ENCODE data around the gene CSNK1G1.
"Not testable (repeated sequence)": the region's sequence is repeated elsewhere in the genome, so short reads cannot be mapped to it uniquely, and the experiment has no call there.

CSNK1G1 gene

GRCh38 chr15:64354688-64355344 is 1.2 kb downstream of the CSNK1G1 start:
- H3K9me3 ChIP-seq, result no peaks in the 10 kb centered on the region
- H3K9ac ChIP-seq, result peak overlapping the region; percentile 90
- H3K27ac ChIP-seq, result peak overlapping the region; percentile 78
- H4K20me1 ChIP-seq, result 0 out of 2 replicates have a peak, but pooled peaks cover 6% of the 10 kb centered on the region
- H3K4me1 ChIP-seq, result peaks cover 23% of the 10 kb centered on the region
- H3K27me3 ChIP-seq, result no peaks in the 10 kb centered on the region
- no peak for TF ChIP-seq Cebpa-rat (IDR thresholded peaks at IDR 0.05)
- peak overlapping the region; percentile 93 for H3K4me3 ChIP-seq
- H3K4me2 ChIP-seq, result peak overlapping the region; percentile 87
- H3K36me3 ChIP-seq, result peaks cover 9% of the 10 kb centered on the region; the same call in 1 of the 2 replicates

GRCh38 chr15:64351265-64351664 is 4.7 kb downstream of the CSNK1G1 start:
- H3K4me2 ChIP-seq, result no peak overlapping the region
- H3K27ac ChIP-seq, result no peak overlapping the region
- no peaks in the 10 kb centered on the region for H3K27me3 ChIP-seq
- H3K4me3 ChIP-seq, result no peak overlapping the region
- no peak for TF ChIP-seq Cebpa-rat (IDR thresholded peaks at IDR 0.05)
- H3K9ac ChIP-seq, result no peak overlapping the region
- H3K36me3 ChIP-seq, result peaks cover 28% of the 10 kb centered on the region
- H3K9me3 ChIP-seq, result no peaks in the 10 kb centered on the region
- peaks cover 30% of the 10 kb centered on the region; the same call in 1 of the 2 replicates for H4K20me1 ChIP-seq
- peaks cover 11% of the 10 kb centered on the region for H3K4me1 ChIP-seq

GRCh38 chr15:64349375-64349774 is 6.6 kb downstream of the CSNK1G1 start:
- H3K4me3 ChIP-seq, result no peak overlapping the region
- peaks cover 30% of the 10 kb centered on the region; the same call in 1 of the 2 replicates for H4K20me1 ChIP-seq
- H3K27me3 ChIP-seq, result no peaks in the 10 kb centered on the region
- no peak overlapping the region for H3K4me2 ChIP-seq
- H3K4me1 ChIP-seq, result peaks cover 2% of the 10 kb centered on the region
- H3K9me3 ChIP-seq, result no peaks in the 10 kb centered on the region
- peaks cover 28% of the 10 kb centered on the region for H3K36me3 ChIP-seq
- no peak for TF ChIP-seq Cebpa-rat (IDR thresholded peaks at IDR 0.05)
- H3K9ac ChIP-seq, result no peak overlapping the region
- no peak overlapping the region for H3K27ac ChIP-seq

GRCh38 chr15:64348455-64348854 is 7.5 kb downstream of the CSNK1G1 start:
- peaks cover 28% of the 10 kb centered on the region for H3K36me3 ChIP-seq
- H4K20me1 ChIP-seq, result peaks cover 30% of the 10 kb centered on the region; the same call in 1 of the 2 replicates
- H3K4me2 ChIP-seq, result no peak overlapping the region
- no peaks in the 10 kb centered on the region for H3K9me3 ChIP-seq
- no peaks in the 10 kb centered on the region for H3K27me3 ChIP-seq
- no peaks in the 10 kb centered on the region for H3K4me1 ChIP-seq
- no peak overlapping the region for H3K4me3 ChIP-seq
- H3K9ac ChIP-seq, result no peak overlapping the region
- TF ChIP-seq Cebpa-rat (IDR thresholded peaks at IDR 0.05), result no peak
- no peak overlapping the region for H3K27ac ChIP-seq

GRCh38 chr15:64346242-64346641 is 9.7 kb downstream of the CSNK1G1 start:
- not testable (repeated sequence) for H3K4me1 ChIP-seq, H3K9ac ChIP-seq
- H4K20me1 ChIP-seq, result peaks cover 24% of the 10 kb centered on the region; the same call in 1 of the 2 replicates

GRCh38 chr15:64344651-64345294 is 11.2 kb downstream of the CSNK1G1 start:
- peaks cover 23% of the 10 kb centered on the region; the same call in 1 of the 2 replicates for H4K20me1 ChIP-seq
- no peak overlapping the region for H3K4me2 ChIP-seq
- H3K4me3 ChIP-seq, result no peak overlapping the region
- no peak overlapping the region for H3K27ac ChIP-seq
- H3K4me1 ChIP-seq, result no peaks in the 10 kb centered on the region
- H3K27me3 ChIP-seq, result no peaks in the 10 kb centered on the region
- H3K9me3 ChIP-seq, result no peaks in the 10 kb centered on the region
- peaks cover 48% of the 10 kb centered on the region for H3K36me3 ChIP-seq
- no peak for TF ChIP-seq Cebpa-rat (IDR thresholded peaks at IDR 0.05)
- H3K9ac ChIP-seq, result no peak overlapping the region

More at GRCh38 chr15:64346242-64346641, 9.7 kb downstream of the CSNK1G1 start:
- not testable (repeated sequence) for H3K9me3 ChIP-seq, H3K27me3 ChIP-seq, H3K4me2 ChIP-seq, H3K27ac ChIP-seq, H3K4me3 ChIP-seq
- peaks cover 43% of the 10 kb centered on the region for H3K36me3 ChIP-seq

GRCh38 chr15:64343841-64344240 is 12.1 kb downstream of the CSNK1G1 start:
- no peak overlapping the region for H3K4me2 ChIP-seq
- no peak overlapping the region for H3K27ac ChIP-seq
- no peak for TF ChIP-seq Cebpa-rat (IDR thresholded peaks at IDR 0.05)
- H3K9ac ChIP-seq, result no peak overlapping the region
- H3K36me3 ChIP-seq, result peaks cover 42% of the 10 kb centered on the region
- H3K27me3 ChIP-seq, result no peaks in the 10 kb centered on the region
- H3K4me1 ChIP-seq, result no peaks in the 10 kb centered on the region
- H3K4me3 ChIP-seq, result no peak overlapping the region
- H4K20me1 ChIP-seq, result peaks cover 14% of the 10 kb centered on the region; the same call in 1 of the 2 replicates
- no peaks in the 10 kb centered on the region for H3K9me3 ChIP-seq

GRCh38 chr15:64343222-64343621 is 12.8 kb downstream of the CSNK1G1 start:
- Histone ChIP-seq H4K20me1 (peaks cover 8% of the 10 kb centered on the region; the same call in 1 of the 2 replicates), H3K4me3 (no peak overlapping the region)

GRCh38 chr15:64341961-64342360 is 14.0 kb downstream of the CSNK1G1 start:
- Histone ChIP-seq H4K20me1 (no peaks in the 10 kb centered on the region), H3K27me3 (no peaks in the 10 kb centered on the region), H3K4me3 (no peak overlapping the region), H3K36me3 (peaks cover 26% of the 10 kb centered on the region), H3K27ac (no peak overlapping the region), H3K9ac (no peak overlapping the region), H3K4me1 (no peaks in the 10 kb centered on the region), H3K9me3 (no peaks in the 10 kb centered on the region), H3K4me2 (no peak overlapping the region)
- no peak for TF ChIP-seq Cebpa-rat (IDR thresholded peaks at IDR 0.05)

More at GRCh38 chr15:64343222-64343621, 12.8 kb downstream of the CSNK1G1 start:
- Histone ChIP-seq H3K27ac (no peak overlapping the region), H3K36me3 (peaks cover 38% of the 10 kb centered on the region), H3K27me3 (no peaks in the 10 kb centered on the region), H3K4me2 (no peak overlapping the region), H3K4me1 (no peaks in the 10 kb centered on the region), H3K9me3 (no peaks in the 10 kb centered on the region), H3K9ac (no peak overlapping the region)
- TF ChIP-seq Cebpa-rat (IDR thresholded peaks at IDR 0.05), result no peak

GRCh38 chr15:64340355-64340754 is 15.6 kb downstream of the CSNK1G1 start:
- H3K27ac ChIP-seq, result no peak overlapping the region
- H3K27me3 ChIP-seq, result no peaks in the 10 kb centered on the region
- no peaks in the 10 kb centered on the region for H3K4me1 ChIP-seq
- H4K20me1 ChIP-seq, result no peaks in the 10 kb centered on the region
- H3K9me3 ChIP-seq, result no peaks in the 10 kb centered on the region
- no peak overlapping the region for H3K4me2 ChIP-seq
- TF ChIP-seq Cebpa-rat (IDR thresholded peaks at IDR 0.05), result no peak
- H3K36me3 ChIP-seq, result peaks cover 24% of the 10 kb centered on the region
- no peak overlapping the region for H3K4me3 ChIP-seq
- H3K9ac ChIP-seq, result no peak overlapping the region

Measured in BLaER1 (cell line).